Activated B cell treated with CpG ODN at 0.5 μM for 24 hours (primary cell): ENCODE results near the gene CAPZA2. TPM values are rescaled to one million over a fixed set of nuclear protein-coding genes. Genes with fewer than 3 reads are reported as not detected.

ENCODE experiments used
- ATAC-seq: fragments of 200-7000 bp; cut with Tn5 transposase; one replicate; pipeline ENCODE4 v1.10.0; 2021; ENCODE audit warnings: low read depth, mild to moderate bottlenecking, moderate library complexity
- CTCF ChIA-PET: fragments of 350-600 bp; sonication (Branson Sonifier 250); formaldehyde crosslinking; loops from one replicate; lab custom pipeline; 2021; ENCODE audit warnings: antibody characterized with exemption; lab: Charles Lee
- POLR2A ChIA-PET: fragments of 350-600 bp; sonication (Branson Sonifier 250); formaldehyde crosslinking; loops from one replicate; lab custom pipeline; 2021; ENCODE audit warnings: antibody characterized with exemption; lab: Charles Lee
- DNase-seq: peaks from one replicate; pipeline ENCODE4 v3.0.0; 2022
- H3K27ac Mint-ChIP-seq: one replicate; pipeline ENCODE4 v1.8.0; 2020; ENCODE audit warnings: mixed read lengths
- H3K27me3 Mint-ChIP-seq: one replicate; pipeline ENCODE4 v1.8.0; 2021; ENCODE audit warnings: mixed read lengths
- H3K36me3 Mint-ChIP-seq: one replicate; pipeline ENCODE4 v1.8.0; 2021; ENCODE audit warnings: low read depth, mixed read lengths
- H3K4me1 Mint-ChIP-seq: one replicate; pipeline ENCODE4 v1.8.0; 2021; ENCODE audit warnings: mixed read lengths
- H3K4me3 Mint-ChIP-seq: one replicate; pipeline ENCODE4 v1.8.0; 2020; ENCODE audit warnings: mild to moderate bottlenecking, mixed read lengths
- H3K9me3 Mint-ChIP-seq: one replicate; pipeline ENCODE4 v1.8.0; 2020; ENCODE audit warnings: mixed read lengths
- intact Hi-C: fragments of 100-400 bp; cut with micrococcal nuclease; formaldehyde crosslinking; loops from one replicate; pipeline ENCODE4 v1.15.1; 2024
- total RNA-seq: library from RNA; stranded (reverse); gene quantifications from 2 replicates; pipeline ENCODE4 v1.2.3, GENCODE V29; 2022
- TF ChIP-seq, protein P1 (sequence below): fragments of 200-600 bp; IDR thresholded peaks from one replicate; pipeline ENCODE4 v1.8.0; 2022; ENCODE audit warnings: antibody characterized with exemption, mild to moderate bottlenecking

CAPZA2 gene
- total RNA-seq, 1 donor from 2014 or later = 110 TPM

DNA sequence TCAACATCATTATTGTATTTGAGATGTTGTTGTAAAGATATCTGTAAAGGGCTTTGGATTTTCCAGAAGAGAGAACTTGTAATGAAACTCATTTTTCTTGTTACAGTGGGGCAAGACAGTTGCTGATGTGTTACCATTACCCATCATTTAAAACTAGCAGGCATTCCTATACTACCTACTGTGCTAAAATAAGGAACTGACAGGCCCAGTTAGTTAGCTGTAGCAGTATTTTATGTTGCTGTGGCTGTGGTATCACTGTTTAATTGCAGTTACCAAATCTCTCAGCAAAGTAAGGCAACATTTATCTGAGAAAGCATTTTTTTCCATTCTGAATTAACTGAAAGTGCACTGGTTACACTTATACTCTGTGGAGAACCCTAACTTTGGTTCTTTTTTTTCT lies 100.8 kb downstream of the CAPZA2 start:
- Mint-ChIP-seq H3K9me3 (peaks cover 2% of the 10 kb centered on the region), H3K36me3 (no peaks in the 10 kb centered on the region), H3K4me1 (peaks cover 2% of the 10 kb centered on the region), H3K27ac (no peak overlapping the region), H3K27me3 (no peaks in the 10 kb centered on the region), H3K4me3 (no peak overlapping the region)
- intact Hi-C loops = no loop called here
- DNase-seq (no peak), ATAC-seq (no peak)
- ChIA-PET CTCF (no interaction called here), POLR2A (no interaction called here)
- TF ChIP-seq, protein P1, sequence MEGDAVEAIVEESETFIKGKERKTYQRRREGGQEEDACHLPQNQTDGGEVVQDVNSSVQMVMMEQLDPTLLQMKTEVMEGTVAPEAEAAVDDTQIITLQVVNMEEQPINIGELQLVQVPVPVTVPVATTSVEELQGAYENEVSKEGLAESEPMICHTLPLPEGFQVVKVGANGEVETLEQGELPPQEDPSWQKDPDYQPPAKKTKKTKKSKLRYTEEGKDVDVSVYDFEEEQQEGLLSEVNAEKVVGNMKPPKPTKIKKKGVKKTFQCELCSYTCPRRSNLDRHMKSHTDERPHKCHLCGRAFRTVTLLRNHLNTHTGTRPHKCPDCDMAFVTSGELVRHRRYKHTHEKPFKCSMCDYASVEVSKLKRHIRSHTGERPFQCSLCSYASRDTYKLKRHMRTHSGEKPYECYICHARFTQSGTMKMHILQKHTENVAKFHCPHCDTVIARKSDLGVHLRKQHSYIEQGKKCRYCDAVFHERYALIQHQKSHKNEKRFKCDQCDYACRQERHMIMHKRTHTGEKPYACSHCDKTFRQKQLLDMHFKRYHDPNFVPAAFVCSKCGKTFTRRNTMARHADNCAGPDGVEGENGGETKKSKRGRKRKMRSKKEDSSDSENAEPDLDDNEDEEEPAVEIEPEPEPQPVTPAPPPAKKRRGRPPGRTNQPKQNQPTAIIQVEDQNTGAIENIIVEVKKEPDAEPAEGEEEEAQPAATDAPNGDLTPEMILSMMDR = no peak

DNA sequence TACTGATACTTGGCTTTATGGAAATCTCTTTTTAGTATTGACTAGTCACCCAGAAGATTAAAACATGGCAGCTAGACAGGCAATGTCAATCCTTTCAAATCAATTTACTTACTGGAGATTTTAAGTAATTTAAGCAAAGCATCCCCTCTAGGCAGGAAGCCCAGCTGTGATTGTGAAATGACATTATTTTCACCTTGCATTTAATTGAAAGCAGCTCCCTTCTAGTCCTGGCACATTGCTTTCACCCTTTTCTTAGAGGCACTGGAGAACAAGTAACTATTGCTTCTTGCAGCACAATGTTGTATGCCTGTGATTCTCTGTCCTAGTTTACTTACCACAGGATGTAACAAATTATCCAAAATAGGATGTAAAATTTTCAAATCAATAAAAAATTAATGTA lies 104.2 kb downstream of the CAPZA2 start:
- Mint-ChIP-seq H3K4me1 (peaks cover 5% of the 10 kb centered on the region), H3K27me3 (no peaks in the 10 kb centered on the region), H3K9me3 (peaks cover 2% of the 10 kb centered on the region), H3K27ac (no peak overlapping the region), H3K36me3 (no peaks in the 10 kb centered on the region), H3K4me3 (no peak overlapping the region)
- TF ChIP-seq, protein P1 = no peak
- CTCF ChIA-PET = no interaction called here
- intact Hi-C loops = no loop called here
- no peak for DNase-seq
- ATAC-seq = no peak
- POLR2A ChIA-PET = no interaction called here

DNA sequence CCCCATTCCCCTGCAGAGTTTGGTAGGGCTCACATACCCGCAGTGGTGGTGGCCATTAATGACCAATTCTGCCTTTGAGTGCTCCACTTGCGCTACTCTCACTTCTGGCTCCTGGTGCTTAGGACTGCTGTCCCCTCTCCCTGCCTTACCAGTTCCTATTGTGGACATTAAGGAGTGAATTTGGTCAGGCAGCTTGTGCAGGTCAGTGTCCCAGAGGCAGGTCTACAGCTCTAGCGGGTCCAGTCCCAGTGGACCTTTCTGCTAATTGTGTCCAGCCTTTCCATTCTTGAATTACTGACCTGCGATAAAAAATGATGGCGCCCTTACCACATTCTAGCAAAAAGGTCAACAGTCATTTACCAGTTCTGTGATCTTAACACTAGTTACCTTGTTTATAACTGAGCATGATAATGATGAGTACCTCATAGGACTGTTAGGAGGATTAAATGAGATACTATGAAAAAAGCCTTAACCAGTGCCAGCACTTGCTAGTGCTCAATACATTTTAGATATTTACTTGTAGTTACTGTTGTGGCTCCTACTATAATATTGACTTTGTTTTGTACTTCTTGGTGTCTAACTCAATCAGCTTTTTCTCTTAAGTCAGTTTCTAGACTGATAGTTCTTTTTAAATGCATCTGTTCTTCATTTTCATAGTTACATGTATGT lies 105.0 kb downstream of the CAPZA2 start:
- ChIA-PET CTCF (interaction anchor here (1.4 kb wide), 1 partner anchor 18 kb away, joined by 4 read pairs; no protein-coding TSS in a partner anchor), POLR2A (no interaction called here)
- TF ChIP-seq, protein P1 = no peak
- peaks cover 5% of the 10 kb centered on the region for H3K4me1 Mint-ChIP-seq
- ATAC-seq (no peak), DNase-seq (no peak)
- no peak overlapping the region for H3K27ac Mint-ChIP-seq
- H3K36me3 Mint-ChIP-seq = no peaks in the 10 kb centered on the region
- H3K4me3 Mint-ChIP-seq = no peak overlapping the region
- intact Hi-C loops = no loop called here
- H3K27me3 Mint-ChIP-seq = no peaks in the 10 kb centered on the region
- no peaks in the 10 kb centered on the region for H3K9me3 Mint-ChIP-seq

DNA sequence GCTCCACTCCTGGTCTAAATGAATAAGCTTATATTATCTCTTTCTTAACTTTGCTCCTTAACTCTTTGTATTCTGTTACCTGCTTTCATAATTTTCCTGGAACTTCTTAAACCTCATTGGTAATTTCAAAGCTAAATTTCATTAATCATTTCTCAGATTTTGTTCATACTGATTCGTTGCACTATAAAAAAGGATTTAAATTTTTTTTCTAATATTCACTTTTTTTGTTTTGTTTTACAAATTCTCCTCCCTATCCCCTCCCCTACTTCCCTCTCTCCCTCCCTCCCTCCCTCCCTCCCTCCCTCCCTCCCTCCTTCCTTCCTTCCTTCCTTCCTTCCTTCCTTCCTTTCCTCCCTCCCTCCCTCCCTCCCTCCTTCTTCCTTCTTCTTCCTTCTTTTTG lies 105.6 kb downstream of the CAPZA2 start:
- ChIA-PET CTCF (interaction anchor here (1.4 kb wide), 1 partner anchor 17 kb away, joined by 4 read pairs; no protein-coding TSS in a partner anchor), POLR2A (no interaction called here)
- no peak overlapping the region for H3K4me3 Mint-ChIP-seq
- no peak overlapping the region for H3K27ac Mint-ChIP-seq
- intact Hi-C loops = no loop called here
- no peaks in the 10 kb centered on the region for H3K27me3 Mint-ChIP-seq
- no peak for ATAC-seq
- no peaks in the 10 kb centered on the region for H3K36me3 Mint-ChIP-seq
- H3K4me1 Mint-ChIP-seq = peaks cover 3% of the 10 kb centered on the region
- TF ChIP-seq, protein P1 = no peak
- H3K9me3 Mint-ChIP-seq = no peaks in the 10 kb centered on the region
- no peak for DNase-seq

DNA sequence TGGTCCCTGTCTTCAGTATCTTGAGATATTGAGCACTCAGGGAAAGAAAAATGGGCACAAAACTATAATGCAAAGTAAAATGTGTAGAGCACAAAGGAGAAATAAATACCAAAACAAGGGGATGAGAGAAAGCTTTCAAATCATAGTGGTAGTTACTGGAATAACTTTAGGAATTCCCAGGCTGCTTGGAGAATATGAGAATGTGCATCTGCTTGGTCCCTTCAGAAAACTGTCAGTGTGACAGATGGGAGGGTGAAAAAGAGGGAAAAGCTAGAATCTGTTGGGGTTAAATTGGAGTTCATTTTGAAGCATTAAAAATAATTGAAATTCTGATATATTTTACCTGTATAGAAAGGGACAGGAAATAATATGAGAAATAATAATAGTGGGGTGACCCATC lies 106.2 kb downstream of the CAPZA2 start:
- POLR2A ChIA-PET = no interaction called here
- no peak for ATAC-seq
- Mint-ChIP-seq H3K9me3 (no peaks in the 10 kb centered on the region), H3K4me3 (no peak overlapping the region), H3K27ac (no peak overlapping the region), H3K4me1 (peaks cover 3% of the 10 kb centered on the region), H3K36me3 (no peaks in the 10 kb centered on the region), H3K27me3 (no peaks in the 10 kb centered on the region)
- TF ChIP-seq, protein P1 = no peak
- no peak for DNase-seq
- intact Hi-C loops = no loop called here
- CTCF ChIA-PET = no interaction called here
